Left kidney (tissue), 2 donors: ENCODE data around the gene SERPINA12. TPM values are rescaled to one million over a fixed set of nuclear protein-coding genes. Genes with fewer than 3 reads are reported as not detected.

ENCODE experiments used
- DNase-seq: peaks from one replicate; pipeline ENCODE4 v3.0.0-alpha.2; 2013
- polyA plus RNA-seq: library from polyadenylated mRNA; unstranded; fragments of 120-200 nt; gene quantifications from one replicate; pipeline ENCODE4 v1.2.1, GENCODE V29; 2013; ENCODE audit not compliant: insufficient read length

The SERPINA12 gene
- polyA plus RNA-seq, 1 donor = 0.91 TPM

DNA sequence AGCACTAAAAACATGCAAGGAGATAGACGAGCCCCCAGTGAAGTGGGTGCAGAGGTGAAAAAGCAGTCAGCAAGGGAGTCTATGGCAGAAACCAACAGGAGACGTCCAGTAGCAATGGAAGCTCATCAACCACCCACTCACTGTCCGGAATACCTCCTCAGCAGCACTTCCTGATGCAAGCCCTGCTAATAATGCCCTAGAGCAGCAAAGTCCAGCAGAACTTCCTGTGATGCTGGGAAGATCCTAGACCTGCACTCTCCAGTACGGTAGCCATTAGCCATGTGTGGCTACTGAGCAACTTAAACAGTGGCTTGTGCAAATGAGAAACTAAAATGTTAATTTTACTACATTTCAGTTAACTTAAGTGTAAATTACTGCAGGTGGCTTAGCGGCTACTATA is 44.2 kb downstream of the SERPINA12 start:
- no peak for DNase-seq

DNA sequence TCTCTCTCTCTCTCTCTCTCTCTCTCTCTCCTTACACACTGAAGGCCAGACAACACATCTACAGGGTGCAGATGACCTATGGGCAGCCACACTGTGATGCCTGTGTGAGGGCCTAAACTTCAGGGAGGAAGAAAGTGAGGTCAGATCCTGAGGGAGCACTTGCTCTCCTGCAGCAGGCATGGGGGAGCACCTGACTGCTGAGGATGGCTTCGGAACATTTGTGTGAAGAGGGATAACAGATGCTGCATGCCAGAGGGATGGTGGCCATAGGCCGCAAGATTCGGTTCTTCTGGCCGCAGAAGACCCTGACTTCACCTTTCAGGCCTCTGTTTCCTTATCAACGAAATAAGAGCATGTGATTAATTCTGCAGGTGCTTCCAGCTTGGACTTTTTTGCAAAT is 45.0 kb downstream of the SERPINA12 start:
- no peak for DNase-seq

DNA sequence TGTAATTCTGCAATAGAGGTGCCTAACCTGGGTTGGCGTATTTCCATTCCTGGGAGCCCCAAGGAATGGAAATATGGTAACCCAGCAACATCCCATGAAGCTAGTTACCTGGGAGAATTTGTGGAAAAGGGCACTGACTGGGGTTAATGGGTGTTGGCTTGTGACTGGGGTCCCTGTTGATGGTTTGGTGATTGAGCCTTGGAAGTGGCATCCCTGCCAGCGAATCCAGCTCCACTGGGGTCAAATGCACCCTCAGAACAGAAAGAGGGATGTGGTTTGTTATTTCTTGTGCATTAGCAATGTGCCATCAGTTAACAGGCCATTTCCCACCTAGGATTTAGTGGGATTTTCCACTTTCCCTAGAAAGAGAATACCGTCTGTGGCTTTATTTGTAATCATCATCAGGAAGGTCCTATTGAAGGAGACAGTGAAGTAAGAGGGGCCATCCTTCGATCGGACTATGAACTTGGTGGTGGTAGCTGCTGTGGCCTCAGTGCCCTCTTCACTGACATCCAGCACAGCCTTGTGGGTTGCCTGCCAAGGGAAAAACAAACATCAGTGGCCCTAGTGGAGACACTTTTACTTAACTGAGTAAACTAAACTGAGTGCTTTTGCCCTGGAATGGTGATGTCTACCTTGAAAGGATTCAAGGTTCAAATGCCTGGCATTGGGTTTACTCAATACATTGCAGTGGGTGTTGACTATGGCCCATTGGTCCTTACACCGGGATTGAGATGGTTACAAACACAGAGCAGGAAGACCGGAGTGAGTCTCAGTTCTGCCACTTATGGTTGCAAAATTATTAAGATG is 46.3 kb downstream of the SERPINA12 start:
- no peak for DNase-seq

DNA sequence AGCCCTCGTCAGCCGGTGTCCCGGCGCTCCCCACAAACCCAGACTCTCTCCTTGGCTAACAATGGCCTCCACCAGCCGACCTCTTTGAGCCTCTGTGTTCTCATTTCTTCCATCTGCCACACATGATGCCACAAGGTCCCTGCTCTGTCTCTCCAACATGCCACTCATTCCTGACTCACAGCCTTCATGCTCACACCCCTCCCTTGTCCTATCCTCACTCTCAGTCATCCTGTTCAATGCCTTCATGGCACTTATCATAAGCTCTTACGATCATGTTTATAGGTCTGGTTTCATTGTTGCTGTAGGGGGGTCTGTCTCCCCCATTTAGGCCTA is 47.1 kb downstream of the SERPINA12 start:
- no peak for DNase-seq

DNA sequence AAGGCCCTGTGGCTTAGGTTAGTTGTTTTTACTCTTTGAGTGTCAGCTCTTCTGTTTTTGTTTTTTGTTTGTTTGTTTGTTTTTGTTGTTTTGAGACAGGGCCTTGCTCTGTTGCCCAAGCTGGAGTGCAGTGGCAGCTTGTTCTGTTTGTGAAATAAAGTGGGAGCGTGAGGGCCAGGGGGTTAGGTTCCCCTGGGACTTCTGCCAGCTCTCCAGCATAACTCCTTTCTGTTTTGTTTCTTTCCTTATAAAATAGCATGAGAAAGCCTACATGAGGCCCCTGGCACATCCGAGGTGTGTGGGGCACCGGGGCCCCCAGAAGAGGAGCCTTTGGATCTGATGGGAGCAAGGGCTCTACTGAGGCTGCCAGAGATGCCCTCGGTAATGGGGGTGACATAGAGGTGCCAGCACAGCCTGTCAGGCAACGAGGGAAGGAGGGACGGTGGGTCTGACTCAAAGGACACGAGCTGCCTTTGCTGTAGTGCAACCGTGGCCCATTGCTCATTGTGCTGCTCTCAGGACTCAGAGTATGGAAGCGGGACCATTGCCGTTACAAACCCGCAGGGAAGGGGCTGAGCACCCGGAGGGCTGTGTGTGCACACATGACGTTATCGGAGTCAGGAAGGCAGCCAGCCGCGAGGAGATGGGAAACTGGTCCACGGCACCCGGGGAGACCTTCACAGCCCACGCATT is 47.6 kb downstream of the SERPINA12 start:
- DNase-seq = no peak

DNA sequence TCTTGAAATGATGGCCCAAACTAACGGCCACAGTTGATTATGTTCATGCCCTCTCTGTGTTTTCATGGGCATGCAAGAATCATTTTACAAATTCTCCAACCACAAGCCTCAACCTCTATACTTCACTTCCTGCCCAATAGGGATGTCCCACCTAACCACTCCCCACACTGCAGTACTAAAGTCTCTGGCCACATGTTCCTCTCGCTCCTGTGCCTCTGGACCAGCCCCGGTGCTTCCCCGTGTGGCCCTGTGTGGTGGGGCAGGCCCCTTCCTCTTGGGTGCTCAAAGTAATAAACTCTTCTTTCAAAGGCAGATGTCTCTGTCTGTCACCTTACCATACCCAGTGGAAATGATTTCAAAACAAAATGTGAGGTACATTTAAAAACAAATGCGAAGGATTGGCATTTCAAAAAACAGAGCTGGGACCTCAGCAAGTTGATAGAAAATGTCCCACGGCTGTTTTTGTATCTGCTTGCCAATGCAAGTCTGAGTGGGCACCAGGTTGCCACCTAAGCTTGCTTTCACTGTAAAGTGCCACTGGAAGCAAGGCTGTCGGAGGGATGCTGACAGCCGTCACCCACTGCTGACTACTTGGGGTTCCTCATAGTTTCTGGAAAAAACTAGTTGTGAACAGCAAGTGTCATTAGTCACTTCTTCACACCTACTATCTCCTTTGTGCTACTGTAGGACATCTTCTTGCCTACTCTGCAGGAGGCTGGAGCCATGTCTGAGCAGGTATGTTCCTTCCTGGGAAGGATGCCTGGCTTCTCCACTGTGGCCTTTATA is 48.4 kb downstream of the SERPINA12 start:
- no peak for DNase-seq

DNA sequence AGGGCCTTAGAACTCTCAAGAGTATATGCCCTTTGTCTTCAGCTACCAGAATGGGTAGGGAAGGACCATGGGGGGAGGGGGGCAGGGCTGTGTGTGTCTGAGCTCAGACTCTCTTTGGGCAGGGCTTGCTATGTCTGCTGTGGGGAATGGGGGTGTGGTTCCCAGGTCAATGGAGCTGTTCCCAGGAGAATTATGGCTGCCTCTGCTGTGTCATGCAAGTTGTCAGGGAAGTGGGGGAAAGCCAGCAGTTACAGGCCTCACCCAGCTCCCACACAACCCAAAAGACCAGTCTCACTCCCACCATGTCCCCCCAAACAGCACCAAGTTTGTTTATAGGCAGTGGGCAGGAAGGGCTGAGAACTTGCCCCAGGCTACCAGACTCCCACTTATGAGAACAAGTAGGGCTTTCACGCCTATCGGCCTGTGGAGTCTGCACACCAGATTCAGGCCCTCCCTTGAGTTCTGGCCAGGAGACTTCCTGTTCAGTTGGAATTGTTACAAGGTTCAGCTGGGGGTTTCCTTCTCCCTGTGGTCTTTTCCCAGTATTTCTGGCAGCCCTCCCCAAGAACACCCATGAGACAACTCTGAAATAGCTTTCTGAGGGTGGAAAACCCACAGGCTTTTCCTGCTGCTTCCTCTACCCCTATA is 50.6 kb downstream of the SERPINA12 start:
- DNase-seq = no peak

DNA sequence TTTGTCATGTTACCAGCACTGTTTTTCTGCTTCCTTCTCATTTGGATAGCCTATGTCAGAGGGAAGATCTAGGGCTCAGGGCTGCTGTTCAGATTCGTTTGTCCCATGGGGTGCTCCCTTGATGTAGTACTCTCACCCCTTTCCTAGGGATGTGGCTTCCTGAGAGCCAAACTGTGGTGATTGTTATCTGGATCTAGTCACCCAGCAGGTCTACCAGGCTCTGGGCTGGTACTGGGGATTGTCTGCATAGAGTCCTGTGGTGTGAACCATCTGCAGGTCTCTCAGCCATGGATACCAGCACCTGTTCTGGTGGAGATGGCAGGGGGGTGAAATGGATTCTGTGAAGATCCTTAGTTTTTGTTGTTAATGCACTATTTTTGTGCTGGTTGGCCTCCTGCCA is 51.2 kb downstream of the SERPINA12 start:
- DNase-seq = no peak

DNA sequence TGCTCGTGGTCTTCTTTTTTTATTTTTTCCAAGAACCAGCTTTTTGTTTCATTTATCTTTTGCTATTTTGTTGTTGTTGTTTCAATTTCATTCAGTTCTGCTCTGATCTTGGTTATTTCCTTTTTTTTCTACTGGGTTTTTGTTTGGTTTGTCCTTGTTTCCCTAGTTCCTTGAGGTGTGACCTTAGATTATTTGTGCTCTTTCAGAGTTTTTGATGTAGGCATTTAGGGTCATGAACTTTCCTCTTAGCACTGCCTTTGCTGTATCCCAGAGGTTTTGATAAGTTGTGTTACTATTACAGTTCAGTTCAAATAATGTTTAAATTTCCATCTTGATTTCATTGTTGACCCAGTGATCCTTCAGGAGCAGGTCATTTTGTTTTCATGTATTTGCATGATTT is 53.3 kb downstream of the SERPINA12 start:
- no peak for DNase-seq

DNA sequence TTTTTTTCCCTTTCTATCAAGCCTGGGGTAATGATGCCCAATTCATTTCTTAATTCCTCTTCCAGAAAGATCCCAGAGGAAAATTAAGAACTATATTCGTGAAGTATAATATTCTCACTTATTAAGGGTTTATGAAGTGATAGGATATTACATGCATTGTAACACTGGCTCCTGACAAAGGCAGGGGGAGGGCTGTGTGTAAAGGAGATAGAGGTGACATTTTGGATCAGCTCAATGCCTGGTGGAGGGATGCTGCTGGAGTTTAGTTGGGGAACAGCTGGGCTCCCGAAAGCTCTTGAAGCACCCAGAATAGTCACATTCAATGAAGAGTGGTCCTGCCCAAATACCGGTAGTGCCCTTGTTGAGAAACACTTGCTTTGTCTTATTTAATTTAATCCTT is 57.4 kb downstream of the SERPINA12 start:
- no peak for DNase-seq

DNA sequence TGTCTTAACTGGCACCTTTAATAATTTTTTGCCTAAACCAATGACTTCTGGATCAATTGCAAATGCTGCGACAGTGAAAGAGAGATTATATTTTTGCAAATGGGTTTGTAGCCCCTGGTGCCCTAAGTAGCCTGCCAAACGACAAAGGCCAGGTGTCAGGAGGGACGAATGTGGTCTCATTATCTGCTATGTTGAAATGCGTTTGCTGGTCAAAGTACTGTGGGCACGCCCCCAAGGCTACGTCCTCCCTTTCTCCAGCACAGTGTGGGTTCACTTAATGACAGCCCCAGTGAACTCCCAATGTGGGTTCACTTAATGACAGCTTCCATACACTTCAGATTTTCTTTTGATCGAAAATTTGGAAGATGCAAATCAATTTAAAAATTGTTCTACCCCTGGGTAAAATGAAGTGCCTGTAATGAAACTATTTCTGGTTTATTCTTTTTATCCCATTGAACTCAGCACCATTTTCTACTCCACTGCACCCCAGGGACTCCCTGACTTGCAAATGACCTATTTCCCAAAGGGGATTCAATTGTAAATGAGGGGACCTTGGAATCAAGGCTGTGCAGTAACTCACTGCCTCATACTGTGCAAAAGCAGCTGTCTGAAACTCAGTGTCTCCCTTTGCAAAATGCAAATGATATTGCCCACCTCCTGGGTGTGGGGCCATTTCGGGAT is 58.0 kb downstream of the SERPINA12 start:
- no peak for DNase-seq

DNA sequence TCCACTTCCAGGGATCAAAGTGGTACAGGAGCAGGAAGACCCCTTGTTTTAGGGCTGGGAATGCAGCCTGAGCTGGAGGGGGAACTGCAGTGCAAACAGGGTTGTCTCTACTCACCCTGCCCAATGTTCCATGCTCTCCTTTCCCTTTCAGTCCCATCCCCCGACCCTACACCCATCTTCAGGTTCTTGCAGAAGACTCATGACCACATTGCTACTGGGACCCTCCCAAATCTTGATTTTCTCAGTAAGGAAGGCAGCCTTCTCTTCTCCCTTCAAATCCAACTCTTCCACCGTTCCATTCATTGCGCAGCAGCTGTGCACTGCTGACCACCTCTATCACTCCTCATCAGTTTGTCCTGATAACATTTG is 58.6 kb downstream of the SERPINA12 start:
- no peak for DNase-seq

DNA sequence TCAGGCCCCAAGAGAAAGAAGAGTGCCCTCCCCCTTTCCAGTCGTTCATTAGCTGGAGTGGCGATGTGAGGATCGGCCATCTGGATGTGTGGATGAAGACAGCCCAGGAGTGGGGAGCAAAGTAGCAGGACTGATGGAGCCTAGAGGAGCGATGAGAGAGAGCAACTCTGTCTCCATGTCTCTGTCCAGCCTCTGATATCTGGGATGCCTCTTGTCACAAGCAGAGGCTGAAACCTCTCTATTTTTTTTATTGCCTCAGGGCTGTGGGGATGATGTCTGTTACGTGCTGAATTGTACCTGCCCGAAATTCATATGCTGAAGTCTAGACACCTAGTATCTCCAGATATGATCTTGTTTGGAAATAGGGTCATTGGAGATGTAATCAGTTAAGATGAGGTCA is 59.3 kb downstream of the SERPINA12 start:
- no peak for DNase-seq

DNA sequence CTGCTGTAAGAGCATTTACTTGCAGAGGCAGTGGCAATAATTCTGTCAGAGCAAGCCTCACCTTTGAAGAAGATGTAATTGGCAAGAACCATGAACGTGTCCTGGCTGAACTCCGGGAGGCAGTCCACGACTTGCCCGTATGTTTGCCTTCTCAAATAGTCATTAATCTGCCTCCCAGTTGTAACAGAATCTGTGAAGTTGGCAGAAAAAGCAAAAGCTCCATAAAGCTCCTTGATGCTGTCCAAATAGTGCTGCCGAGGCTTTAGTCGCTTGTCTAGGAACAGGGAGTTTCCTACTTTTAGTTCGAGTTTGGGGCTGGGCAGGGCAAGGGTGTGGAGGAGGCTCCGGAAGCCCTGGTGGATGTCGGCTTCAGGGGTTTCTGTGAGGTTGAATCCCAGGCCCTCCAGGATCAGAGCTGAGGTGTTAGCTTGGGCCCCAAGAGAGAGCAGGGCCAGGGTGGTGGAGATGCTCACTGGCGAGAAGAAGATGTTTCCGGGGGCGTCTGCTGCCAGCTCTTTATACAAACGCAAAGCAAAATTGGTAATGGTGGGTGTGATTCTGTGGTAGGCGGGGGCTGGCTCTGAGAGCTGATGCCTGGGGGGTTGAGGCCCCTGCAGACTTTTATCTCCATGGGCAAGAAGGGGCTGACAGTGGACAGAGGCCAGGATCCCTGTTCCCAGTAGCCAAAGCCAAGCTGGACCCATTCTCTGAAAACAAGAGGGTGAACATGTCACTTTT is 61.0 kb downstream of the SERPINA12 start:
- no peak for DNase-seq

DNA sequence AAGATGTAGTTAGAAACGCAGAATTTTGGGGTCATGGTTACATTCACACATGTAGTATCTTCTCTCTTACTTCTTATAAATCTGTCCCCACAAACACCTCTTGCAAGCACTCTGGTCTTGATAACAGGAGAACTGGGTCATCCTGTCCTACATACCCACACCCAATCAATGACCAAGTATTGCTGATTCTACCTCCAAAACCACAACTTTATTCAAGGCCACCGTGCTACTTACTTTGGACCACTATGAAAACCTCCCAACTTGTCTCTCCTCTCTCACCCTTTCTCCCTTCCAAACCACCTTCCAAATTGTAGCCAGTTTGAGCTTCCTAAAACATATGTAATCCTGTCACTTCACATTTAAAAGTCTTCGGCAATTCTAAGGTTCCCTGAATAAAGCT is 62.1 kb downstream of the SERPINA12 start:
- DNase-seq = no peak

DNA sequence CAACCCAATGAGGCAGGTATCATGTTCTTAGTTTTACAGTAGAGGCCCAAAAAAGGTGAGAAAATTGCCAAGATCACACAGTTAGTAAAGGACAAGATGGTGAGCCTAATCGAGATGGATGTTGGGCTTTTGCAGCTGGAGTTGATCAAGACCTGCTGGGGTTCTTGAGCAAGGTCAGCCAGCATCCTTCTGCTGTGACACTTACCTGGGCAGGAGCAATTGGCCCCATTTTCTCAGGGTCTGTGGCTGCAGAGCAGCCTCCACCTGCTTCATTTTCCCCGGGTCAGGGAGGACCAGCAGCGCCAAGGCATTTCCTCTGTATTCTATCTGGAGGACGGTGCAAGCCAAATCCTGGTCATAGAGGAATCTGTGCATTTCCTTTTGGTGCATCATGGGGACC is 63.1 kb downstream of the SERPINA12 start:
- DNase-seq = no peak

DNA sequence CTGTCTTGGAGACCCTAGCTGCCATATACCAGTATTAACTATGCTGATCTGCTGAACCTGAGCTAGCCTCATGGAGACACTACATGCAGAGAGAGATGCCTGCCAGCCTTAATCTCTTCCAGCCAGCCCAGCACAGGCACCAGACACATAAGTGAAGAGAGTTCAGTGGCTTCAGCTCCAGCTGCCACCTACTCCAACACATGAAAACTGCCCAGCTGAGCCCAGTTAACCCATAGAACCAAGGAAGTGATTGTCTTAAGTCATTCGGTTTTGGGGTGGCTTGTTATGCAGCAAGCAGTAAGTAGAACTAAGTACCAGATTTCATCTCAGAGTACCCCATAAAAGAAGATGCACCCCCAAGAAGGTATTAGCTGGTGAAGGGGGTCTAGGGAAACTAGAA is 64.3 kb downstream of the SERPINA12 start:
- DNase-seq = no peak

DNA sequence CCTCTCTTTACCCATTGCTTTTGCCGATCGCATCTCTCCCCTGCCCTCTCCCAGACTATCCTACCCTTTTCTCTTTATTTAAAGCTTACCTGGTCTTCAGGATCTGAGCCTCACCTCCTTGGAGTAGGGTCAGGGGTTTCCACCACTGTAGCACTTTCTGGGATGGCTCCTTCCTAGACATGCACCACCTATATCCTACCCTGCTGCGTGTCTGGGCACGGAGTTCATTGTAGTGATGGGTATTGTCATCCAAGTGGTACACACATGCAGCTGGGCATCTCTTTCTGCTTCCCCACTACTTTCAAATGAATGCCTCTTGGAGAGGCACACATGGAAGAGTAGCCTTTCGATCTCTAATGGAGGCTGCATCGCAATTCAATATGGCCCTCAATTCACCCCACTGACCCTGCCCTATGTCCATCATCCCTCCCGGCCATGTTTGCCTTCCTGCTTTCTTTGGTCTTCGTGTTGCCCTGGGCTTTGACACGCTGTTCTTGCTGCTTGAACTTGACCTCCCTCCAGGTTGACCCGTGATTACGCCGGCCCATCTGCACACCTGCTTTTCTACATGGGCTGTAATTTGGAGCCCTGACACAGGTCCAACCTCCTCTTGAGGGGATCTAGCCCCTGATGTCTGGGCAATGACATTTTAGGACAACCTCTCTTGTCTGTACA is 67.6 kb downstream of the SERPINA12 start:
- DNase-seq = no peak

DNA sequence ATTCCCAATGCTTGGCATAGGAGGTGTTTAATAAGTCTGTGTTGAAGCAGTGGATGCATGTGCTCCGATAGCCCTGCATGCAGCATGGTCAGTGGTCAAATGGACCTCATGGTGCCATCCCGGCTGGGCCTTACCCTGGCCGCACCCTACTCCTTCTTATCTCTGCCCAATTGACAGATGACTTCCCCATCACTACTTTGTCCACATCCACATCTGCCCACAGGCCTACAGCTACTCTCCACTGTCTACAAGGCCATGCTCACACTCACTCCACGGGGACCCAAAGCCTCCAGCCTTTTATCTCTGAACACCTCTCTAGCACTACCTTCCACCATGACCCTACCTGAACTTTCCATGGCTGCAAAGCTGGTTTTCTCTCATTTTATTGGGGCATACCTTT is 68.1 kb downstream of the SERPINA12 start:
- DNase-seq = no peak

DNA sequence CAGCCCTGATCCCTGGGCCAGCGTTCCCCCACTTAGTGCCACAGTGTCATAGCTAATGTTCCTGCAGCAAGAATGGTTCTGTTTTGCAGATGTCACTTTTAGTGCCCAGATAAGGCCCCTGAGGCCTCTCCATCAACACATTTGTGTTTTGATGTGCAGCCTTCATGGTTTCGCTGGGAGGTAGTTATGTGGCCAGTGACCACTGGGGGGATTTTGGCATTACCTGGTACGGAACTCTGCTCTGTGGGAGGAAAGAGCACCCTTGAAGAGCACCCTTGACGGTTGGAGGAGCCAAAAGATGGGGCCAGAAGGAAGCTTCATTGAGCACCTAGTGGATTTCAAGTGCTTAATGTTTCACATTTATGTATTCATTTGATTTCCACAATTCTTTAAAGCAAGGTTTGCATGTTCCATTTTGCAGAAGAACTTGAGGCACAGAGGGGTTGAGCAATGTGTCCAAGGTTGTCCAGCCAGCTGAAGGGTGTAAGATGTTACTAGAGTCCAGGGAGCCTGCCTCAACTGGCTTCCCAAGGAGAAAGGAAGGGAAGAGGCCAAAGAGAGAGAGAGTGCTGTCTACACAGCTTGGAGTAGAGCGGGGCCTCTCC is 69.7 kb downstream of the SERPINA12 start:
- DNase-seq = no peak
